Fibroblast of lung (primary cell): Measurements from ENCODE around the gene ATF6B. TPM values are rescaled to one million over a fixed set of nuclear protein-coding genes. Genes with fewer than 3 reads are reported as not detected.

ENCODE experiments used
- DNase-seq, 2 donors: peaks; one replicate each; pipeline versions ENCODE4 v3.0.0 to v3.0.0-alpha.2; 2010; ENCODE audit warnings: low read depth in 2 of 2
- H2AFZ ChIP-seq: 2 replicates; pipeline ENCODE4 v1.5.1; 2012; ENCODE audit warnings: low read length, control low read depth, inconsistent platforms
- H3K27ac ChIP-seq: 2 replicates; pipeline ENCODE4 v1.5.1; 2011; ENCODE audit warnings: low read length, control low read depth; ENCODE audit not compliant: insufficient read depth
- H3K27me3 ChIP-seq: 2 replicates; pipeline ENCODE4 v1.5.1; 2011; ENCODE audit warnings: mild to moderate bottlenecking, low read length; ENCODE audit not compliant: control insufficient read depth, insufficient read depth
- H3K36me3 ChIP-seq: 2 replicates; pipeline ENCODE4 v1.5.1; 2011; ENCODE audit warnings: low read length; ENCODE audit not compliant: control insufficient read depth, insufficient read depth
- H3K4me1 ChIP-seq: 2 replicates; pipeline ENCODE4 v1.5.1; 2011; ENCODE audit warnings: low read length; ENCODE audit not compliant: control insufficient read depth, insufficient read depth; ENCODE audit errors: extremely low read depth
- H3K4me2 ChIP-seq: 2 replicates; pipeline ENCODE4 v1.5.1; 2011; ENCODE audit warnings: low read length, control low read depth; ENCODE audit not compliant: insufficient read depth; ENCODE audit errors: extremely low read depth
- H3K4me3 ChIP-seq, 4 experiments: fragments of 200-600 bp in 1 of 4; sonication (generic) in 1 of 4; replicated peaks in 1 of 4; 2 replicates each; pipeline ENCODE4 v1.5.1; 2011 to 2016; ENCODE audit warnings: low read length in 4 of 4, low read depth in 3 of 4, mild to moderate bottlenecking in 3 of 4, control low read depth in 2 of 4, inconsistent platforms in 1 of 4, mixed read lengths in 1 of 4; ENCODE audit not compliant: insufficient read depth in 1 of 4; ENCODE audit errors: control extremely low read depth in 1 of 4
- H3K79me2 ChIP-seq: 2 replicates; pipeline ENCODE4 v1.5.1; 2012; ENCODE audit warnings: mild to moderate bottlenecking, low read length, inconsistent platforms; ENCODE audit not compliant: control insufficient read depth, insufficient read depth
- H3K9ac ChIP-seq: 2 replicates; pipeline ENCODE4 v1.5.1; 2011; ENCODE audit warnings: mild to moderate bottlenecking, low read length, control low read depth; ENCODE audit not compliant: insufficient read depth
- H3K9me3 ChIP-seq: 2 replicates; pipeline ENCODE4 v1.5.1; 2012; ENCODE audit warnings: low read depth, low read length; ENCODE audit not compliant: control insufficient read depth, insufficient read depth
- H4K20me1 ChIP-seq: 2 replicates; pipeline ENCODE4 v1.5.1; 2011; ENCODE audit warnings: low read length; ENCODE audit not compliant: control insufficient read depth, insufficient read depth; ENCODE audit errors: extremely low read depth
- EZH2 ChIP-seq: IDR thresholded peaks from 2 replicates; pipeline ENCODE4 v1.5.1; 2012; ENCODE audit warnings: low read length, control low read depth, mild to moderate bottlenecking; ENCODE audit errors: missing control alignments
- polyA plus RNA-seq, 2 donors: library from polyadenylated mRNA; depleted of rRNA in 1 of 2; stranded (reverse) in 1 of 2; unstranded in 1 of 2; fragments of >200 nt; gene quantifications; 2 replicates each; pipeline ENCODE4 v1.2.1, GENCODE V29; 2011 to 2012; ENCODE audit warnings: missing spikeins in 1 of 2
- total RNA-seq: library from RNA; depleted of rRNA; stranded (reverse); fragments of >200 nt; gene quantifications from 2 replicates; pipeline ENCODE4 v1.2.1, GENCODE V29; 2014
- TF ChIP-seq, protein P1 (sequence below), 2 donors: IDR thresholded peaks in 1 of 2; conservative IDR thresholded peaks in 1 of 2; 1 replicate in 1 of 2; 2 replicates in 1 of 2; pipeline ENCODE4 v1.5.1; 2011 to 2012; ENCODE audit warnings: low read length in 2 of 2, control low read depth in 1 of 2, inconsistent platforms in 1 of 2, low read depth in 1 of 2, mild to moderate bottlenecking in 1 of 2

ATF6B gene
- total and polyA plus RNA-seq, 2 donors (not counting 1 experiment from before 2014, with no cell fraction given): 15.7 to 36.2 TPM

DNA sequence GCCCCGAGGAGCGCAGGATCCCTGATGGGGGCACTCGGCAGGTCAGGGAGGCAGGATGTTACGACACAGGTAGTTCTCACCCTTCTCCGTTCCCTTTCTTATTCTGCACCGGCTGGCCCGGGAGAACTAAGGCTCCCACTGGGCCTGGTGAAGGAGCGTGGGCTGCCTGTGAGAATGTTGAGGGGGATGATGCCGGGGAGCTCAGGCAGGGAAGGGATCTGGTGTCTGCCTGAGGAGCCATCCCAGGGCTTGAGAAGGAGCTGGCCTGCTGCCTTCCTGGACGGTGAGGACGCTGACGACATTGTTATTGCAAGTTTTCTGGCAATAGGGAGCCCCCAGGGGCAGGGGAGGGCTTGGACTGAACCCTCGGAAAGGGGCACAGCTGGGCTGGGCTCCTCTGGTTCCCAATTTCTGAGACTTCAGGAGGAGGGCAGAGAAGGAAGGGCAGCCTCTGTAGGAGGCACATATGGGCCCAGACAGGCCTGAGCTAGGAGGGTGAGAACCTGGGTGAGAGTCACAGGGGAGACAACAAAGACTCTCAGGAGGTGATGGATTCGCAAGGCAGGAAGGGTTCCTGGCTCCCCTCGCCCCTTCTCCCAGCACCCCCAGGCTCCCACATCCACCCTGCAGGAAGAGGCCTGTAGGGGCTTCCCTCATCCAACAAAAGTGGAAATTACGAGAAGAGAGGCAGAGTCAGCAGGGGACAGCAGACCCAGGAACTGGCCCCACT lies 57.1 kb downstream of the ATF6B start:
- peaks cover 3% of the 10 kb centered on the region for H3K4me1 ChIP-seq
- H2AFZ ChIP-seq: no peak overlapping the region
- no peak overlapping the region for H3K4me3 ChIP-seq
- H3K9me3 ChIP-seq: no peaks in the 10 kb centered on the region
- H3K79me2 ChIP-seq: no peaks in the 10 kb centered on the region
- no peak overlapping the region for H3K9ac ChIP-seq
- DNase-seq: no peak
- H3K27ac ChIP-seq: no peak overlapping the region
- no peak overlapping the region for H3K4me2 ChIP-seq
- no peak for TF ChIP-seq EZH2
- TF ChIP-seq, protein P1, sequence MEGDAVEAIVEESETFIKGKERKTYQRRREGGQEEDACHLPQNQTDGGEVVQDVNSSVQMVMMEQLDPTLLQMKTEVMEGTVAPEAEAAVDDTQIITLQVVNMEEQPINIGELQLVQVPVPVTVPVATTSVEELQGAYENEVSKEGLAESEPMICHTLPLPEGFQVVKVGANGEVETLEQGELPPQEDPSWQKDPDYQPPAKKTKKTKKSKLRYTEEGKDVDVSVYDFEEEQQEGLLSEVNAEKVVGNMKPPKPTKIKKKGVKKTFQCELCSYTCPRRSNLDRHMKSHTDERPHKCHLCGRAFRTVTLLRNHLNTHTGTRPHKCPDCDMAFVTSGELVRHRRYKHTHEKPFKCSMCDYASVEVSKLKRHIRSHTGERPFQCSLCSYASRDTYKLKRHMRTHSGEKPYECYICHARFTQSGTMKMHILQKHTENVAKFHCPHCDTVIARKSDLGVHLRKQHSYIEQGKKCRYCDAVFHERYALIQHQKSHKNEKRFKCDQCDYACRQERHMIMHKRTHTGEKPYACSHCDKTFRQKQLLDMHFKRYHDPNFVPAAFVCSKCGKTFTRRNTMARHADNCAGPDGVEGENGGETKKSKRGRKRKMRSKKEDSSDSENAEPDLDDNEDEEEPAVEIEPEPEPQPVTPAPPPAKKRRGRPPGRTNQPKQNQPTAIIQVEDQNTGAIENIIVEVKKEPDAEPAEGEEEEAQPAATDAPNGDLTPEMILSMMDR (conservative IDR thresholded peaks at IDR 0.05 in 1 of 2, IDR thresholded peaks at IDR 0.05 in 1 of 2; ENCODE audit: low read depth in 1 of 2, low read length in 2 of 2): no peak
- H3K27me3 ChIP-seq: no peaks in the 10 kb centered on the region
- peaks cover 1% of the 10 kb centered on the region for H3K36me3 ChIP-seq
- no peaks in the 10 kb centered on the region for H4K20me1 ChIP-seq

GRCh38 chr6:32069878-32070515 lies 58.0 kb downstream of the ATF6B start:
- Histone ChIP-seq H3K27ac (no peak overlapping the region), H2AFZ (no peak overlapping the region), H3K9ac (no peak overlapping the region), H4K20me1 (no peaks in the 10 kb centered on the region), H3K27me3 (no peaks in the 10 kb centered on the region), H3K4me1 (no peaks in the 10 kb centered on the region), H3K79me2 (no peaks in the 10 kb centered on the region), H3K9me3 (no peaks in the 10 kb centered on the region), H3K4me2 (no peak overlapping the region), H3K4me3 (no peak overlapping the region), H3K36me3 (peaks cover 1% of the 10 kb centered on the region)
- DNase-seq: no peak
- TF ChIP-seq, protein P1 (conservative IDR thresholded peaks at IDR 0.05 in 1 of 2, IDR thresholded peaks at IDR 0.05 in 1 of 2; ENCODE audit: low read depth in 1 of 2, low read length in 2 of 2): no peak
- no peak for TF ChIP-seq EZH2

- no peaks in the 10 kb centered on the region for H4K20me1 ChIP-seq
- H3K36me3 ChIP-seq: peaks cover 1% of the 10 kb centered on the region
- no peaks in the 10 kb centered on the region for H3K27me3 ChIP-seq
- TF ChIP-seq, protein P1 (conservative IDR thresholded peaks at IDR 0.05 in 1 of 2, IDR thresholded peaks at IDR 0.05 in 1 of 2; ENCODE audit: low read depth in 1 of 2, low read length in 2 of 2): no peak
- no peak for TF ChIP-seq EZH2
- no peak overlapping the region for H3K4me3 ChIP-seq
- DNase-seq: no peak
- no peaks in the 10 kb centered on the region for H3K4me1 ChIP-seq
- no peak overlapping the region for H3K27ac ChIP-seq
- no peak overlapping the region for H3K9ac ChIP-seq
- H3K79me2 ChIP-seq: no peaks in the 10 kb centered on the region
- no peak overlapping the region for H3K4me2 ChIP-seq
- no peak overlapping the region for H2AFZ ChIP-seq
- H3K9me3 ChIP-seq: no peaks in the 10 kb centered on the region
Measured at GRCh38 chr6:32069460-32069859, 58.6 kb downstream of the ATF6B start.
